Muscle of leg (tissue), 11 donors: Measurements from ENCODE around the gene CCDC192. TPM values are rescaled to one million over a fixed set of nuclear protein-coding genes. Genes with fewer than 3 reads are reported as not detected.

ENCODE experiments used
- DNase-seq: peaks from one replicate; pipeline ENCODE4 v3.0.0; 2013
- H3K27ac ChIP-seq: one replicate; pipeline ENCODE4 v1.5.1; 2013; ENCODE audit warnings: mild to moderate bottlenecking, low read length, control low read depth
- H3K27me3 ChIP-seq: one replicate; pipeline ENCODE4 v1.6.1; 2013; ENCODE audit warnings: low read length; ENCODE audit not compliant: control insufficient read depth, insufficient read depth
- H3K36me3 ChIP-seq: one replicate; pipeline ENCODE4 v1.6.1; 2013; ENCODE audit warnings: low read length; ENCODE audit not compliant: control insufficient read depth, insufficient read depth
- H3K4me1 ChIP-seq: one replicate; pipeline ENCODE4 v1.6.1; 2013; ENCODE audit warnings: low read length; ENCODE audit not compliant: control insufficient read depth, insufficient read depth
- H3K4me3 ChIP-seq: one replicate; pipeline ENCODE4 v1.5.1; 2013; ENCODE audit warnings: low read length, control low read depth
- H3K9me3 ChIP-seq: replicated peaks from 2 replicates; pipeline ENCODE4 v1.6.1; 2013; ENCODE audit warnings: low read depth, low read length; ENCODE audit not compliant: control insufficient read depth
- WGBS: methylation state at CpG from one replicate; pipeline ENCODE4 v1.1.5; 2013; ENCODE audit warnings: missing lambda C conversion rate; ENCODE audit not compliant: insufficient coverage; 5-methylcytosine and 5-hydroxymethylcytosine counted together
- polyA plus RNA-seq, 8 donors: library from polyadenylated mRNA; unstranded; fragments of 120-200 nt; gene quantifications; one replicate each; pipeline versions ENCODE4 v1.2.1 to v1.2.3, GENCODE V29; 2013; ENCODE audit warnings: inconsistent platforms in 1 of 8, low replicate concordance in 1 of 8; ENCODE audit not compliant: insufficient read length in 8 of 8, insufficient read depth in 1 of 8
- total RNA-seq: library from RNA; stranded (reverse); fragments of 120-200 nt; gene quantifications from one replicate; pipeline ENCODE4 v1.2.4, GENCODE V29; 2013

CCDC192 gene
- total and polyA plus RNA-seq, 9 donors: 0.18 to 1.0 (median 0.68) TPM

DNA sequence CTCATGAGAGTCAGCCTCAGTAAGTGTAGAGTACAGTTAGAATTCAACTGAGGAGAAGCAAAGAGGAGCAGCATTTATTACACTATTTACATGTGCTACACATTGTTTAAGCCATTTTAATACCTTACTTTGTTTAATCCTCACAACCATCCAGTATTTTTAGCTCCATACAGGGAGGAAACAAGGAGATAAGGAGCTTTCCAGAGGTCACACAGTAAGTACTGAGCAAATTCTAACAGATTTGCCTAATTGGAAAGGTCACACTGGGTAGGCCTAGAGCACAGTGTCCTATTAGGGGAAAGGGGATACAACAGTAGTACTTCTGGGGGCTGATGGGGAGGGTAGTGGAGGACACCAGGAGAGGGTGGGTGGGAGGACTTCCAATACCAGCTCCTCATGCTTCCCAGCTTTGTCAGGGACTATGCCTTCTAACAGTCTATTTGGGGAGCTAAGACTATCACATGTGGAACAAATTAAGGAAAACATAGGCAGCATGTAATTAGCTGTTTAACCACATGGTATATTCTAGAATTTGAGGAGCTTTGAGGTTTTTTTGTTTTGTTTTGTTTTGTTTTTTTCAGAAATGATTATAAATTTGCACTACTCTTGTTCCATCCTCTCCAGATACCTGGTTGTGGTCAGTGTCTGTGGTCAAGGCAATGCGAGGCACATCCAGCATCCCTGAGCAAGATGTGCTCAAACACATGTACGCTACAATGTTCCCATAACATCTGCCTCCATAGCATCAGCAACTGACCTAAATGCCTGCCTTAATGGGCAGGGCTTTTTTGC is 284.4 kb downstream of the CCDC192 start:
- no peak for DNase-seq
- WGBS: 90% methylated on average over 2 of the region's 2 CpGs
- Histone ChIP-seq H3K9me3 (no peaks in the 10 kb centered on the region), H3K4me1 (peaks cover 8% of the 10 kb centered on the region), H3K27me3 (no peaks in the 10 kb centered on the region), H3K4me3 (no peak overlapping the region), H3K36me3 (no peaks in the 10 kb centered on the region), H3K27ac (peak overlapping the region; percentile 37)

DNA sequence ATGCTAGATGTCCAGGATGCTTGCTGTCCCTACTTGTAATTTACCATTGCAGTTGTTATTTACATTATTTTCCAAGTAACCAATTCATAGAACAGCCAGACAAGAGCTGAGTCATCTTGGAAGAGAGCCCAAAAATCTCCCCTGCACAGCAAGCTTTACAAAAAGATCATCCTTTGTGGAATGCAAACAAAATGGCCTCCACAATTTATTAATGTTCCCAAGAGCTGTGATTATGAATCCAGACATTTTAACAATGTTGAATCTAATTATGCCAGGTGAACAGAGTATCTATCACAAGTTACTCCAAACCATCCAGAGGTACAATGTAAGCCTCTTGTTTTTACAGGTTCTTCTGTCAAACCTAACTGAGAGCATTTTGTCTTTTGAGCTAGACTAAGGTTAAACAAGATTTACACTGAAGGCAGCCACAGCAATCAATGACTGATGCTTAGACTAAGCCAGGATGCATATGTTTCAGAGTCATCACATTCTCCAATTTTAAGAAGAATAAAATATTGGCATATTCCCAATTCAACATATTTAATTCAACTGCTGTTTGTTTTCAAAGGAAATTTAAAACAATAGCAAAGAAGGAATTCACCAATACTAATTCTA is 285.1 kb downstream of the CCDC192 start:
- no peaks in the 10 kb centered on the region for H3K36me3 ChIP-seq
- DNase-seq: peak; percentile 89
- H3K4me3 ChIP-seq: no peak overlapping the region
- H3K27me3 ChIP-seq: no peaks in the 10 kb centered on the region
- no peaks in the 10 kb centered on the region for H3K9me3 ChIP-seq
- peak overlapping the region; percentile 37 for H3K27ac ChIP-seq
- H3K4me1 ChIP-seq: peaks cover 8% of the 10 kb centered on the region

Other genes with a start within 250 kb of the CCDC192 start
- gene PRRC1, start 185.8 kb upstream of the CCDC192 start, total RNA-seq: 40.6 TPM
- 10 to 100 TPM; 38.2 to 65.8 (median 54.3) TPM for gene PRRC1, start 185.8 kb upstream of the CCDC192 start, polyA plus RNA-seq
- gene CTXN3, start 54.3 kb upstream of the CCDC192 start, total RNA-seq: 2.8 TPM
- 1 to 10 TPM; 2.3 to 4.3 (median 2.9) TPM for gene CTXN3, start 54.3 kb upstream of the CCDC192 start, polyA plus RNA-seq